ENCODE data around the gene ZDHHC22. TPM values are rescaled to one million over a fixed set of nuclear protein-coding genes. Genes with fewer than 3 reads are reported as not detected.

ZDHHC22 gene
- total RNA-seq, 1 experiment from 2014 or later: not detected

GRCh38 chr14:77144412-77145115 lies 3.0 kb upstream of the ZDHHC22 start:
- H3K9me2 ChIP-seq (ENCODE audit: insufficient read depth): no peaks in the 10 kb centered on the region
- ChIA-PET POLR2A (ENCODE audit: unreplicated experiment) (no interaction called here), CTCF (interaction anchor here (1.4 to 1.7 kb wide), 2 partner anchors 21 to 271 kb away, joined by 4 to 7 read pairs; no protein-coding TSS in a partner anchor)
- intact Hi-C loops (cut with micrococcal nuclease; ENCODE audit: unreplicated experiment): no loop called here
- no peaks in the 10 kb centered on the region for H3K9me3 ChIP-seq (ENCODE audit: insufficient read depth, low read depth)
- TF ChIP-seq, protein P1, sequence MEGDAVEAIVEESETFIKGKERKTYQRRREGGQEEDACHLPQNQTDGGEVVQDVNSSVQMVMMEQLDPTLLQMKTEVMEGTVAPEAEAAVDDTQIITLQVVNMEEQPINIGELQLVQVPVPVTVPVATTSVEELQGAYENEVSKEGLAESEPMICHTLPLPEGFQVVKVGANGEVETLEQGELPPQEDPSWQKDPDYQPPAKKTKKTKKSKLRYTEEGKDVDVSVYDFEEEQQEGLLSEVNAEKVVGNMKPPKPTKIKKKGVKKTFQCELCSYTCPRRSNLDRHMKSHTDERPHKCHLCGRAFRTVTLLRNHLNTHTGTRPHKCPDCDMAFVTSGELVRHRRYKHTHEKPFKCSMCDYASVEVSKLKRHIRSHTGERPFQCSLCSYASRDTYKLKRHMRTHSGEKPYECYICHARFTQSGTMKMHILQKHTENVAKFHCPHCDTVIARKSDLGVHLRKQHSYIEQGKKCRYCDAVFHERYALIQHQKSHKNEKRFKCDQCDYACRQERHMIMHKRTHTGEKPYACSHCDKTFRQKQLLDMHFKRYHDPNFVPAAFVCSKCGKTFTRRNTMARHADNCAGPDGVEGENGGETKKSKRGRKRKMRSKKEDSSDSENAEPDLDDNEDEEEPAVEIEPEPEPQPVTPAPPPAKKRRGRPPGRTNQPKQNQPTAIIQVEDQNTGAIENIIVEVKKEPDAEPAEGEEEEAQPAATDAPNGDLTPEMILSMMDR (conservative IDR thresholded peaks at IDR 0.05): no peak
- TF ChIP-seq EZH2 (IDR thresholded peaks at IDR 0.05; ENCODE audit: low read depth): no peak
- H3K4me3 ChIP-seq: no peak overlapping the region
- no peaks in the 10 kb centered on the region for H3F3A ChIP-seq (ENCODE audit: insufficient read depth, low read depth)
- DNase-seq: no peak
- no TSS peak for BruUV-seq (replicated peaks)
- H3K79me2 ChIP-seq (ENCODE audit: low read depth): no peaks in the 10 kb centered on the region
- no peak overlapping the region for H2AFZ ChIP-seq
- H3K4me2 ChIP-seq: no peak overlapping the region
- peaks cover 80% of the 10 kb centered on the region for H3K27me3 ChIP-seq (ENCODE audit: insufficient read depth, low read depth)
- no peak overlapping the region for H3K27ac ChIP-seq
- no peaks in the 10 kb centered on the region for H3K36me3 ChIP-seq (ENCODE audit: low read depth)
- H3K4me1 ChIP-seq (replicated peaks; ENCODE audit: insufficient read depth): no peaks in the 10 kb centered on the region
- no peaks in the 10 kb centered on the region for H4K20me1 ChIP-seq (ENCODE audit: insufficient read depth)

- Histone ChIP-seq H3K79me2 (ENCODE audit: low read depth) (no peaks in the 10 kb centered on the region), H3K9me3 (ENCODE audit: insufficient read depth, low read depth) (no peaks in the 10 kb centered on the region), H4K20me1 (ENCODE audit: insufficient read depth) (no peaks in the 10 kb centered on the region), H3K36me3 (ENCODE audit: low read depth) (no peaks in the 10 kb centered on the region), H3K4me2 (no peak overlapping the region), H3K4me1 (replicated peaks; ENCODE audit: insufficient read depth) (no peaks in the 10 kb centered on the region), H3K9me2 (ENCODE audit: insufficient read depth) (no peaks in the 10 kb centered on the region), H3F3A (ENCODE audit: insufficient read depth, low read depth) (no peaks in the 10 kb centered on the region), H3K4me3 (no peak overlapping the region), H2AFZ (no peak overlapping the region), H3K27me3 (ENCODE audit: insufficient read depth, low read depth) (peaks cover 92% of the 10 kb centered on the region), H3K27ac (no peak overlapping the region)
- ChIA-PET CTCF (interaction anchor here (0.6 to 1.8 kb wide), 7 partner anchors 19 to 409 kb away, joined by 3 to 7 read pairs (median 4); no protein-coding TSS in a partner anchor), POLR2A (ENCODE audit: unreplicated experiment) (no interaction called here)
- TF ChIP-seq EZH2 (IDR thresholded peaks at IDR 0.05; ENCODE audit: low read depth): no peak
- TF ChIP-seq, protein P1 (conservative IDR thresholded peaks at IDR 0.05): no peak
- BruUV-seq (replicated peaks): no TSS peak
- intact Hi-C loops (cut with micrococcal nuclease; ENCODE audit: unreplicated experiment): no loop called here
- DNase-seq: no peak
These were observed 1.5 kb upstream of the ZDHHC22 start for GRCh38 chr14:77143071-77143470.

DNA sequence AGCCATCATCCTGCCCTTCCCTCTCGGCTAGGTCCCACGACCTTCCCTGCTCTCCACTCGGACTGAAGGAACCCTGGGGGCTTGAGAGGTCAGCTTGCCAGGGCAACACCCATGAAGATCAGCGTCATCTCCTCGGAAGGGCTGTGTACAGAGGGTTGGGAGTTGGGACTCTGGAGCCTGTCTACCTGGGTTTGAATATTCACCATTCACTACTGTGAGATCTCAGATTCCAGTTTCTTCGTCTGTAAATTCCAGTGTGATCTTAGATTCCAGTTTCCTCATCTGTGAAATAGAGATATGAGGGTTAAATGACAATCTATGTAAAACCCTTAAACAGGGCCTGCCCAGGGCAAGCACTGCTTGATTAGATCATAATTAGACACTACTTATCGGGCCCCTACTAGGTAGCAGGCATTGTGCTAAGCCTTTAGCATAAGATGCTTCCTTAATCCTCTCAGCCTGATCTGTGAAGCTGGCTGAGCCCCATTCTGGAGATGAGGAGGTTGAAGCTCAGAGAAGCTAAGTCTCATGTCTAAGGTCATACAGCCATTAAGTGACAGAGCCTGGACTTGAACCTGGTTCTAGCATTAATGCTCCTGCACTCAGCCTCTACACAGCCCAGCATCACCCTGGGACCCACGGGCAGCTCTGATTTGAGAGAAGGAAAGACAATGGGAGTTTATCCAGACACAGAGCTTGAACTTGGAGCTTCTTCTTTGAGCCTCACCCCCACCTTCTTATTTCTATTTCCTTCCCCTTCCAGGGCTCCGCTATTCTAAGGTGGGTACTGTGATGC lies 612 bp upstream of the ZDHHC22 start:
- no peak for TF ChIP-seq EZH2 (IDR thresholded peaks at IDR 0.05; ENCODE audit: low read depth)
- TF ChIP-seq, protein P1 (conservative IDR thresholded peaks at IDR 0.05): no peak
- no peaks in the 10 kb centered on the region for H3K79me2 ChIP-seq (ENCODE audit: low read depth)
- H3F3A ChIP-seq (ENCODE audit: insufficient read depth, low read depth): no peaks in the 10 kb centered on the region
- CTCF ChIA-PET: interaction anchor here (0.6 to 1.8 kb wide), 7 partner anchors 18 to 1141 kb away, joined by 3 to 16 read pairs (median 4); no protein-coding TSS in a partner anchor
- DNase-seq: no peak
- no TSS peak for BruUV-seq (replicated peaks)
- H3K36me3 ChIP-seq (ENCODE audit: low read depth): no peaks in the 10 kb centered on the region
- H4K20me1 ChIP-seq (ENCODE audit: insufficient read depth): no peaks in the 10 kb centered on the region
- no peaks in the 10 kb centered on the region for H3K9me2 ChIP-seq (ENCODE audit: insufficient read depth)
- no peaks in the 10 kb centered on the region for H3K4me1 ChIP-seq (replicated peaks; ENCODE audit: insufficient read depth)
- intact Hi-C loops (cut with micrococcal nuclease; ENCODE audit: unreplicated experiment): no loop called here
- peaks cover 95% of the 10 kb centered on the region for H3K27me3 ChIP-seq (ENCODE audit: insufficient read depth, low read depth)
- H2AFZ ChIP-seq: no peak overlapping the region
- H3K4me2 ChIP-seq: no peak overlapping the region
- POLR2A ChIA-PET (ENCODE audit: unreplicated experiment): no interaction called here
- H3K27ac ChIP-seq: no peak overlapping the region
- H3K9me3 ChIP-seq (ENCODE audit: insufficient read depth, low read depth): no peaks in the 10 kb centered on the region
- H3K4me3 ChIP-seq: no peak overlapping the region

All from PC-9 (cell line).